Upper lobe of left lung (tissue), 4 donors: ENCODE measurements around the gene ULK4.

Source experiments
- EP300 ChIP-seq, 4 donors: sonication (generic); formaldehyde crosslinking; IDR thresholded peaks; one replicate each; pipeline ENCODE4 v1.5.1; 2017; ENCODE audit warnings: antibody characterized with exemption in 4 of 4, control low read depth in 2 of 4
- POLR2A ChIP-seq, 4 donors: fragments of 450-650 bp; IDR thresholded peaks; one replicate each; pipeline ENCODE4 v1.5.1; 2016 to 2017; ENCODE audit warnings: antibody characterized with exemption in 4 of 4, mild to moderate bottlenecking in 2 of 4
- POLR2AphosphoS5 ChIP-seq, 2 donors: sonication (generic); formaldehyde crosslinking; IDR thresholded peaks; one replicate each; pipeline ENCODE4 v1.5.1; 2017; ENCODE audit warnings: antibody characterized with exemption in 2 of 2
- TF ChIP-seq, protein P1 (sequence below), 6 experiments: fragments of 450-650 bp in 4 of 6; fragments of 200-600 bp in 2 of 6; sonication (generic) in 2 of 6; IDR thresholded peaks; one replicate each; pipeline ENCODE4 v1.5.1; 2016 to 2019; ENCODE audit warnings: antibody characterized with exemption in 6 of 6

DNA sequence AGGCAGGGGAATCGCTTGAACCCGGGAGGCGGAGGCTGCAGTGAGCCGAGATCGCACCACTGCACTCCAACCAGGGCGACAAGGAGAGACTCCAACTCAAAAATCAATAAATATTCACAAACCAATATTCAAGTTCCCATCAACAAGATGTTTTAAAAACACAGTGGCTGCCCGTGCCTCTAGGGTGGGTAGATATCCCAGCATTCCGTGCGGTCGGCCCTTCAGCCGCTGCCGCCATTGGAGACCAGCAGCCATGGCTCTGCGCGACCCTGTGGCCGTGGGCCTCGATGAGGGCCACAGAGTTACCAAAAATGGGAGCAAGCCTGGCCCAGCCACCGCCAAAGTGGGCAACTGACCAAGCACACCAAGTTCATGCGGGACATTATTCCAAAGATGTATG is 6.7 kb downstream of the ULK4 start:
- TF ChIP-seq POLR2A (IDR thresholded peaks at IDR 0.05), result no peak
- TF ChIP-seq, protein P1, sequence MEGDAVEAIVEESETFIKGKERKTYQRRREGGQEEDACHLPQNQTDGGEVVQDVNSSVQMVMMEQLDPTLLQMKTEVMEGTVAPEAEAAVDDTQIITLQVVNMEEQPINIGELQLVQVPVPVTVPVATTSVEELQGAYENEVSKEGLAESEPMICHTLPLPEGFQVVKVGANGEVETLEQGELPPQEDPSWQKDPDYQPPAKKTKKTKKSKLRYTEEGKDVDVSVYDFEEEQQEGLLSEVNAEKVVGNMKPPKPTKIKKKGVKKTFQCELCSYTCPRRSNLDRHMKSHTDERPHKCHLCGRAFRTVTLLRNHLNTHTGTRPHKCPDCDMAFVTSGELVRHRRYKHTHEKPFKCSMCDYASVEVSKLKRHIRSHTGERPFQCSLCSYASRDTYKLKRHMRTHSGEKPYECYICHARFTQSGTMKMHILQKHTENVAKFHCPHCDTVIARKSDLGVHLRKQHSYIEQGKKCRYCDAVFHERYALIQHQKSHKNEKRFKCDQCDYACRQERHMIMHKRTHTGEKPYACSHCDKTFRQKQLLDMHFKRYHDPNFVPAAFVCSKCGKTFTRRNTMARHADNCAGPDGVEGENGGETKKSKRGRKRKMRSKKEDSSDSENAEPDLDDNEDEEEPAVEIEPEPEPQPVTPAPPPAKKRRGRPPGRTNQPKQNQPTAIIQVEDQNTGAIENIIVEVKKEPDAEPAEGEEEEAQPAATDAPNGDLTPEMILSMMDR (IDR thresholded peaks at IDR 0.05), result no peak
- no peak for TF ChIP-seq POLR2AphosphoS5 (IDR thresholded peaks at IDR 0.05)
- TF ChIP-seq EP300 (IDR thresholded peaks at IDR 0.05), result no peak
